OCI-LY7 (cell line): ENCODE data around the gene NFATC1. TPM values are rescaled to one million over a fixed set of nuclear protein-coding genes. Genes with fewer than 3 reads are reported as not detected.

Experiments
- BruUV-seq: library from RNA; stranded (reverse); fragments of 400-500 nt; replicated peaks from 2 replicates; lab custom pipeline; 2021; lab: Mats Ljungman, UMichigan
- CTCF ChIA-PET: fragments of 300-600 bp; sonication (Branson Sonifier 250); formaldehyde crosslinking; loops from one replicate; lab custom pipeline; 2022; ENCODE audit warnings: antibody characterized with exemption; ENCODE audit not compliant: unreplicated experiment; lab: Charles Lee
- POLR2A ChIA-PET: fragments of 300-600 bp; sonication (Branson Sonifier 250); formaldehyde crosslinking; loops from one replicate; lab custom pipeline; 2022; ENCODE audit warnings: antibody characterized with exemption; lab: Charles Lee
- DNase-seq: peaks from one replicate; pipeline ENCODE4 v3.0.0-alpha.2; 2015; ENCODE audit warnings: low spot score
- H2AFZ ChIP-seq: fragments of 200-600 bp; sonication (generic), shearing (Covaris generic); 2 replicates; pipeline ENCODE4 v1.6.1; 2014; ENCODE audit warnings: mild to moderate bottlenecking, antibody characterized with exemption, low read length, moderate library complexity
- H3K27ac ChIP-seq: fragments of 200-600 bp; sonication (generic); 2 replicates; pipeline ENCODE4 v1.5.1; 2014; ENCODE audit warnings: mixed run types, low read depth, mild to moderate bottlenecking, moderate library complexity, low read length, inconsistent platforms; ENCODE audit not compliant: poor library complexity, severe bottlenecking
- H3K36me3 ChIP-seq: fragments of 200-600 bp; sonication (generic); 2 replicates; pipeline ENCODE4 v1.6.1; 2014; ENCODE audit warnings: mild to moderate bottlenecking, antibody characterized with exemption, low read length, moderate library complexity, mixed read lengths; ENCODE audit not compliant: insufficient read depth
- H3K4me1 ChIP-seq: fragments of 200-600 bp; sonication (generic); 2 replicates; pipeline ENCODE4 v1.5.1; 2014; ENCODE audit warnings: mild to moderate bottlenecking, low read length; ENCODE audit not compliant: insufficient read depth, poor library complexity, severe bottlenecking
- H3K4me2 ChIP-seq: fragments of 200-600 bp; sonication (generic); 2 replicates; pipeline ENCODE4 v1.6.1; 2014; ENCODE audit warnings: mild to moderate bottlenecking, low read length
- H3K4me3 ChIP-seq: fragments of 200-600 bp; sonication (generic); 2 replicates; pipeline ENCODE4 v1.5.1; 2014; ENCODE audit warnings: mild to moderate bottlenecking, low read depth, low read length; ENCODE audit not compliant: poor library complexity, severe bottlenecking
- H3K79me2 ChIP-seq: fragments of 200-600 bp; sonication (generic); 2 replicates; pipeline ENCODE4 v1.6.1; 2016; ENCODE audit warnings: low read depth, mild to moderate bottlenecking, low read length, moderate library complexity, mixed read lengths; ENCODE audit not compliant: insufficient read depth
- H3K9me2 ChIP-seq: fragments of 200-600 bp; sonication (generic); 2 replicates; pipeline ENCODE4 v1.6.1; 2016; ENCODE audit warnings: mild to moderate bottlenecking, low read length, mixed read lengths; ENCODE audit not compliant: insufficient read depth
- H3K9me3 ChIP-seq: fragments of 200-600 bp; sonication (generic); 2 replicates; pipeline ENCODE4 v1.6.1; 2014; ENCODE audit warnings: mild to moderate bottlenecking, mixed run types, low read length, mixed read lengths
- H4K20me1 ChIP-seq: fragments of 200-600 bp; sonication (generic); 2 replicates; pipeline ENCODE4 v1.6.1; 2014; ENCODE audit warnings: mild to moderate bottlenecking, antibody characterized with exemption, low read length, moderate library complexity, mixed read lengths; ENCODE audit not compliant: insufficient read depth
- CTCF ChIP-seq: fragments of 200-600 bp; sonication (generic); conservative IDR thresholded peaks from 2 replicates; pipeline ENCODE4 v1.5.1; 2014; ENCODE audit warnings: mild to moderate bottlenecking, antibody characterized with exemption, low read length, moderate library complexity, mixed read lengths
- EZH2phosphoT487 ChIP-seq: fragments of 200-600 bp; sonication (generic); IDR thresholded peaks from 2 replicates; pipeline ENCODE4 v1.6.1; 2018; ENCODE audit warnings: low read depth, borderline replicate concordance, mild to moderate bottlenecking, mixed run types, antibody characterized with exemption, low read length, moderate library complexity, mixed read lengths
- intact Hi-C: fragments of 100-400 bp; cut with micrococcal nuclease; formaldehyde crosslinking; loops from one replicate; pipeline ENCODE4 v1.10.0; 2022; ENCODE audit not compliant: unreplicated experiment
- total RNA-seq, 2 experiments: library from RNA; depleted of rRNA in 1 of 2; stranded (reverse); fragments of >200 nt in 1 of 2; shearing (Covaris generic) in 1 of 2; gene quantifications; 2 replicates each; pipeline ENCODE4 v1.2.3, GENCODE V29; 2014 to 2022

NFATC1 gene
- total RNA-seq, 2 experiments from 2014 or later = 23.6 to 50.4 TPM

DNA sequence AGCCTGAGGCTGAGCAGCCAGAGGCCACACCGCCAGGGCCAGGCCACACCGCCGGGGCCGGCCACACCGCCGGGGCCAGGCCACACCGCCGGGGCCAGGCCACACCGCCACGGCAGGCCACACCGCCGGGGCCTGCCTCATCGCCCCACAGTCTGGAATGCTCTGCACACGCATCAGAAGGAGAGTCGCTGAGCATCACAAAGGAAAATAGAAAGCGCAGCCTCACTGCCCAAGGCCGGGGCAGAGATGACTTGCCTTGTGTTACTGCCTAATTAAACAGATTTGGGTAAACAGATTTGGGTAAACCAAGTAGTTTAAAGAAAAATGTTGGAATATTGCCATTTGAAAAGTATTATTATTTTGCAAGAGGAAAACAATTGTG, 10.4 kb upstream of the NFATC1 start:
- BruUV-seq = no TSS peak
- CTCF ChIA-PET = no interaction called here
- DNase-seq = no peak

DNA sequence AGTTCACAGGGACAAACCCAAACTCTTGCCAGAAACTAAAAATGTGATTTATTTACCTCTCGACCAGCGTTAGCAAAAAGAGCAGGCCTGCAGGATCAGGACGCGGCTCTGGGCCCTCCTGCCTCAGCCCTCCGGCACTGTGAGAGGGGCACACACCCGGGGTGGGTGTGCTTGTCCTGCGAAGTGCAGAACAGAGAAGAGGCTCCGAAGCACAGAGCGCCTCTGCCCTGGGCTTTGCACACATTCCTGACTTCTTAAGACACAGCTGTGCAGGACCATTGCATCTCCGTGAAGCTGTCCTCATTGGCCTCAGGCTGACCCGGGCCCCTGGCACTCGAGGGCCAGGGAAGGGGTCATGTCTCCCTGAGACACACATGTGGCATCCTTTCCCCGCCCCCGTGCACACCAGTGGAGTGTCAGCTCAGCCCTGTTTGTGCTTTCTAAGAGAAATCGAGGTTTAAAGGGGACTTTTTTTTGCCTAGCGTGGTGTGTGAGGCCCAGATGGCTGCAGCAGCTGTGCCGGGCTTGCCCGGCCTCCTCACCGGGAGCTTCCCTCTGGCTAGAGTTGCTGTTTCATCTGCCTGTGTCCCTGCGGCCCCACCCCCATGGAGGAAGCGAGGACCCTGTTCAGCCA, 9.9 kb upstream of the NFATC1 start:
- Histone ChIP-seq H3K36me3 (no peaks in the 10 kb centered on the region), H3K4me1 (peaks cover 15% of the 10 kb centered on the region), H3K9me2 (no peaks in the 10 kb centered on the region), H3K79me2 (no peaks in the 10 kb centered on the region), H3K27ac (no peak overlapping the region), H4K20me1 (no peaks in the 10 kb centered on the region), H3K9me3 (no peaks in the 10 kb centered on the region), H3K4me2 (no peak overlapping the region), H2AFZ (no peak overlapping the region), H3K4me3 (no peak overlapping the region)
- no peak for DNase-seq
- ChIA-PET CTCF (no interaction called here), POLR2A (no interaction called here)
- TF ChIP-seq EZH2phosphoT487 = no peak
- no peak for TF ChIP-seq CTCF
- BruUV-seq = no TSS peak
- intact Hi-C loops = no loop called here

More for the DNA sequence above, 10.4 kb upstream of the NFATC1 start:
- Histone ChIP-seq H3K9me2 (no peaks in the 10 kb centered on the region), H3K4me3 (no peak overlapping the region), H2AFZ (no peak overlapping the region), H3K79me2 (no peaks in the 10 kb centered on the region), H3K9me3 (no peaks in the 10 kb centered on the region), H4K20me1 (no peaks in the 10 kb centered on the region), H3K4me1 (peaks cover 15% of the 10 kb centered on the region), H3K4me2 (no peak overlapping the region), H3K27ac (no peak overlapping the region), H3K36me3 (no peaks in the 10 kb centered on the region)
- POLR2A ChIA-PET = no interaction called here
- intact Hi-C loops = no loop called here
- TF ChIP-seq CTCF (no peak), EZH2phosphoT487 (no peak)

DNA sequence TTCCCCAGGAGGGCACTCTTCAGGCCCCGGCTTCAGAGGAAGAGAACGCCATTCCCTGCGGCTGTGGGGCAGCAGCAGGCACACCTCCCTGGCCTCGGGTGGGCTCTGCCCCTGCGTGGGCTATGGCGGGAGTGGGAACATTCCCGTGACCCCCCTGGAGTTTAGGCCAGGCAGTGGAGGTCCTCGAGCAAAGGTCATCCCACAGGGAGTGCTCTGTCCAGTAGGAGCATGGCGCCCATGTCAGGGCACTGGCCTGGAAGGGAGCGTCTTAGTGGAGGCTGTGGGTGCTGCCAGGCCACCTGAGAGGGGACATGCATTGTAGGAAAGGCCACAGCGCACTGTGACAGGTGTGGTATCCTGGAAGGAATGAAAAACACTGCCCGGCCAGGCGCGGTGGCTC, 9.2 kb upstream of the NFATC1 start:
- no peak for TF ChIP-seq EZH2phosphoT487
- no peak for TF ChIP-seq CTCF
- Histone ChIP-seq H3K4me1 (peaks cover 15% of the 10 kb centered on the region), H3K4me2 (no peak overlapping the region), H3K79me2 (no peaks in the 10 kb centered on the region), H3K27ac (no peak overlapping the region), H2AFZ (no peak overlapping the region), H3K36me3 (no peaks in the 10 kb centered on the region), H4K20me1 (no peaks in the 10 kb centered on the region), H3K9me3 (no peaks in the 10 kb centered on the region), H3K9me2 (no peaks in the 10 kb centered on the region), H3K4me3 (no peak overlapping the region)
- no peak for DNase-seq
- ChIA-PET CTCF (no interaction called here), POLR2A (no interaction called here)
- intact Hi-C loops = no loop called here
- no TSS peak for BruUV-seq
